DND-41 (cell line): ENCODE measurements around the gene CHADL.

Experiments used
- CTCF ChIP-seq: IDR thresholded peaks from 2 replicates; pipeline ENCODE4 v1.5.1; 2012; ENCODE audit warnings: borderline replicate concordance, low read length, moderate library complexity, mild to moderate bottlenecking; ENCODE audit not compliant: poor library complexity, severe bottlenecking; ENCODE audit errors: extremely low read depth
- EZH2 ChIP-seq: IDR thresholded peaks from 3 replicates; pipeline ENCODE4 v1.6.1; 2012; ENCODE audit warnings: borderline replicate concordance, low read depth, mild to moderate bottlenecking, moderate library complexity, low read length, inconsistent platforms; ENCODE audit not compliant: severe bottlenecking

DNA sequence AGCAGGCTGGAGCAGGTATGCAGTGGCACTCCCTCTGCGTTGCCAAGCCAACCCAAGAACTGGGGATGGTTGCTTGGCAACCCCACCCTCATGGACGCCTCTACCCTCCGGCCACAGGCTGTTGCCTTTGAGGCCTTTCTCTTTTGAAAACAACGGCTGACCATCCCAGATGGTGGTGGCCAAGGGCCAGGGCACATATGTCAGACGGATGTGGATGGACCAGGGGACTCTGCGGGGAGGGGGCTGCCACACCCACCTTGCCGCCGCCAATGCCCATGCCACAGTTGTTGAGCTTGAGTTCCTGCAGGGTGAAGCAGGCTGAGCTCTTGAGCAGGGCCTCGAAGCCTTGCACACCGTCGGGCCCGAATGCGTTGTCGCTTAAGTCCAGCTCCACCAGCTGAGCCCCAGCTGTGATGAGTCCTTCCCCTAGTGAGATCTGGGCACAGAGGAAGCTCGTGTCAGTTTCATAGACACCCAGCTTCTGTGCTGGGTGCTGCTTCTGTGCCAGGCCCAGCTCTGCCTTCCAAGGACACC lies 23.7 kb upstream of the CHADL start:
- TF ChIP-seq CTCF (no peak), EZH2 (no peak)
